Endothelial cell of umbilical vein (primary cell): ENCODE results near the gene CACNA2D3. TPM values are rescaled to one million over a fixed set of nuclear protein-coding genes. Genes with fewer than 3 reads are reported as not detected.

Experiments used
- BruUV-seq: library from RNA; stranded (reverse); fragments of 400-500 nt; replicated peaks from 2 replicates; lab custom pipeline; 2021; lab: Mats Ljungman, UMichigan
- CTCF ChIA-PET: fragments of 300-600, 350-600 bp; sonication (Branson Sonifier 250); formaldehyde crosslinking; loops from one replicate; lab custom pipeline; 2021; ENCODE audit warnings: antibody characterized with exemption, inconsistent platforms; lab: Charles Lee
- POLR2A ChIA-PET: fragments of 300-600, 350-600 bp; sonication (Branson Sonifier 250); formaldehyde crosslinking; loops from one replicate; lab custom pipeline; 2021; ENCODE audit warnings: antibody characterized with exemption, inconsistent platforms; lab: Charles Lee
- DNase-seq: peaks from one replicate; pipeline ENCODE4 v3.0.0-alpha.2; 2011; ENCODE audit warnings: low read depth, low spot score
- FAIRE-seq: peaks from 2 replicates; lab custom pipeline; 2011; peaks lifted over from hg19 to GRCh38; lab: Jason Lieb, UNC
- H2AFZ ChIP-seq: 2 replicates; pipeline ENCODE4 v1.6.0; 2012; ENCODE audit warnings: low read depth, low read length, control low read depth, inconsistent platforms
- H3K27ac ChIP-seq: 2 replicates; pipeline ENCODE4 v1.5.1; 2011; ENCODE audit warnings: low read depth, mild to moderate bottlenecking, control low read depth, low read length, moderate library complexity; ENCODE audit not compliant: insufficient read depth
- H3K27me3 ChIP-seq, 2 experiments: 2 replicates each; pipeline versions ENCODE4 v1.6.0 to v1.6.1; 2011; ENCODE audit warnings: low read length in 2 of 2, mixed read lengths in 1 of 2; ENCODE audit not compliant: control insufficient read depth in 2 of 2, insufficient read depth in 2 of 2
- H3K36me3 ChIP-seq, 2 experiments: 2 replicates in 1 of 2; 3 replicates in 1 of 2; pipeline ENCODE4 v1.5.1; 2011; ENCODE audit warnings: low read length in 2 of 2, mild to moderate bottlenecking in 1 of 2, moderate library complexity in 1 of 2; ENCODE audit not compliant: control insufficient read depth in 2 of 2, insufficient read depth in 2 of 2; ENCODE audit errors: extremely low read depth in 1 of 2
- H3K4me1 ChIP-seq: 3 replicates; pipeline ENCODE4 v1.5.1; 2011; ENCODE audit warnings: mild to moderate bottlenecking, low read length; ENCODE audit not compliant: control insufficient read depth, insufficient read depth; ENCODE audit errors: extremely low read depth
- H3K4me2 ChIP-seq: 2 replicates; pipeline ENCODE4 v1.6.1; 2011; ENCODE audit warnings: low read length, control low read depth, mixed read lengths; ENCODE audit not compliant: insufficient read depth
- H3K4me3 ChIP-seq, 3 experiments: fragments of 200-600 bp in 1 of 3; sonication (generic), shearing (Covaris generic) in 1 of 3; replicated peaks in 1 of 3; 2 replicates each; pipeline ENCODE4 v1.5.1; 2011 to 2016; ENCODE audit warnings: control low read depth in 3 of 3, low read length in 3 of 3, mild to moderate bottlenecking in 2 of 3, inconsistent platforms in 1 of 3, low read depth in 1 of 3, moderate library complexity in 1 of 3; ENCODE audit not compliant: insufficient read depth in 1 of 3
- H3K79me2 ChIP-seq: 2 replicates; pipeline ENCODE4 v1.6.0; 2012; ENCODE audit warnings: low read length, inconsistent platforms; ENCODE audit not compliant: control insufficient read depth, insufficient read depth
- H3K9ac ChIP-seq: replicated peaks from 2 replicates; pipeline ENCODE3; 2011; ENCODE audit warnings: low read length, control low read depth; ENCODE audit not compliant: insufficient read depth; ENCODE audit errors: extremely low read depth
- H3K9me1 ChIP-seq: replicated peaks from 3 replicates; pipeline ENCODE4 v1.6.0; 2011; ENCODE audit warnings: mild to moderate bottlenecking, low read length; ENCODE audit not compliant: control insufficient read depth, insufficient read depth; ENCODE audit errors: extremely low read depth
- H3K9me3 ChIP-seq: replicated peaks from 2 replicates; pipeline ENCODE4 v1.5.1; 2012; ENCODE audit warnings: low read length, inconsistent platforms; ENCODE audit not compliant: control insufficient read depth, insufficient read depth
- H4K20me1 ChIP-seq: replicated peaks from 2 replicates; pipeline ENCODE3; 2011; ENCODE audit warnings: mild to moderate bottlenecking, low read length; ENCODE audit not compliant: control insufficient read depth, insufficient read depth; ENCODE audit errors: extremely low read depth
- CTCF ChIP-seq, 2 donors: IDR thresholded peaks; 1 replicate in 1 of 2; 2 replicates in 1 of 2; pipeline ENCODE4 v1.5.1; 2011; ENCODE audit warnings: low read length in 2 of 2, mild to moderate bottlenecking in 2 of 2, moderate library complexity in 2 of 2, control low read depth in 1 of 2, inconsistent platforms in 1 of 2, low read depth in 1 of 2; ENCODE audit not compliant: insufficient read depth in 1 of 2; ENCODE audit errors: extremely low read depth in 1 of 2
- EZH2 ChIP-seq: IDR thresholded peaks from 2 replicates; pipeline ENCODE4 v1.6.1; 2012; ENCODE audit warnings: borderline replicate concordance, low read depth, mild to moderate bottlenecking, moderate library complexity, low read length, inconsistent platforms; ENCODE audit not compliant: severe bottlenecking
- MYC ChIP-seq: IDR thresholded peaks from one replicate; pipeline ENCODE4 v1.6.1; 2011; ENCODE audit warnings: mild to moderate bottlenecking, low read depth, low read length
- POLR2A ChIP-seq: IDR thresholded peaks from 2 replicates; pipeline ENCODE4 v1.6.1; 2012; ENCODE audit warnings: low read depth, mild to moderate bottlenecking, control low read depth, low read length
- dilution Hi-C: fragments of 300-500 bp; cut with MboI; formaldehyde crosslinking; loops from one replicate; pipeline ENCODE4 v1.15.0; 2019; ENCODE audit warnings: low sequenced_read_pairs; ENCODE audit not compliant: extremely low pct_ligation_motif_present
- intact Hi-C: fragments of 100-400 bp; cut with micrococcal nuclease; formaldehyde crosslinking; loops from one replicate; pipeline ENCODE4 v1.10.0; 2022
- polyA plus RNA-seq, 4 experiments: library from polyadenylated mRNA; depleted of rRNA in 3 of 4; stranded (reverse) in 3 of 4; unstranded in 1 of 4; fragments of >200 nt; gene quantifications; 2 replicates each; pipeline versions ENCODE4 v1.2.1 to v1.2.3, GENCODE V29; 2011 to 2012; ENCODE audit warnings: missing spikeins in 1 of 4
- total RNA-seq: library from RNA; stranded (reverse); gene quantifications from 2 replicates; pipeline ENCODE4 v1.2.3, GENCODE V29; 2021

Gene CACNA2D3
- total and polyA plus RNA-seq, 2 donors (not counting 3 experiments of a cell fraction or from before 2014, with no cell fraction given) = not detected

- no peak for TF ChIP-seq EZH2
- TF ChIP-seq POLR2A = no peak
- CTCF ChIA-PET = no interaction called here
- DNase-seq (no peak), FAIRE-seq (no peak)
- H4K20me1 ChIP-seq = no peaks in the 10 kb centered on the region
- H3K4me2 ChIP-seq = no peak overlapping the region
- BruUV-seq = no TSS peak
- dilution Hi-C loops = no loop called here
- H2AFZ ChIP-seq = no peak overlapping the region
- no peaks in the 10 kb centered on the region for H3K79me2 ChIP-seq
- H3K9me3 ChIP-seq = peaks cover 2% of the 10 kb centered on the region
- no peaks in the 10 kb centered on the region for H3K4me1 ChIP-seq
- no peaks in the 10 kb centered on the region for H3K9me1 ChIP-seq
- no peaks in the 10 kb centered on the region for H3K27me3 ChIP-seq
- H3K36me3 ChIP-seq = no peaks in the 10 kb centered on the region
- H3K9ac ChIP-seq = no peak overlapping the region
- POLR2A ChIA-PET = no interaction called here
- H3K27ac ChIP-seq = no peak overlapping the region
- intact Hi-C loops = no loop called here
- no peak overlapping the region for H3K4me3 ChIP-seq
Observed at GRCh38 chr3:54954521-54954920, 832.2 kb downstream of the CACNA2D3 start.

- Histone ChIP-seq H3K79me2 (no peaks in the 10 kb centered on the region), H3K9me3 (peaks cover 2% of the 10 kb centered on the region), H3K36me3 (no peaks in the 10 kb centered on the region), H4K20me1 (no peaks in the 10 kb centered on the region), H3K27ac (no peak overlapping the region), H3K27me3 (no peaks in the 10 kb centered on the region), H3K4me1 (no peaks in the 10 kb centered on the region), H3K4me3 (no peak overlapping the region), H2AFZ (no peak overlapping the region), H3K9me1 (no peaks in the 10 kb centered on the region), H3K4me2 (no peak overlapping the region), H3K9ac (no peak overlapping the region)
- FAIRE-seq = no peak
- dilution Hi-C loops = no loop called here
- BruUV-seq = no TSS peak
- intact Hi-C loops = no loop called here
- DNase-seq = no peak
- ChIA-PET POLR2A (no interaction called here), CTCF (no interaction called here)
- TF ChIP-seq CTCF (IDR thresholded peaks at IDR 0.05; ENCODE audit: extremely low read depth in 1 of 2, insufficient read depth in 1 of 2, low read depth in 1 of 2, low read length in 2 of 2) = no peak
- no peak for TF ChIP-seq MYC
Observed at GRCh38 chr3:54955496-54955895, 833.1 kb downstream of the CACNA2D3 start.
